Measurements from ENCODE around the gene EDDM13.
"Not testable (repeated sequence)": the region's sequence is repeated elsewhere in the genome, so short reads cannot be mapped to it uniquely, and the experiment has no call there.

Gene EDDM13, protein sequence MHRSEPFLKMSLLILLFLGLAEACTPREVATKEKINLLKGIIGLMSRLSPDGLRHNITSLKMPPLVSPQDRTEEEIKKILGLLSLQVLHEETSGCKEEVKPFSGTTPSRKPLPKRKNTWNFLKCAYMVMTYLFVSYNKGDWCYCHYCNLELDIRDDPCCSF

DNA sequence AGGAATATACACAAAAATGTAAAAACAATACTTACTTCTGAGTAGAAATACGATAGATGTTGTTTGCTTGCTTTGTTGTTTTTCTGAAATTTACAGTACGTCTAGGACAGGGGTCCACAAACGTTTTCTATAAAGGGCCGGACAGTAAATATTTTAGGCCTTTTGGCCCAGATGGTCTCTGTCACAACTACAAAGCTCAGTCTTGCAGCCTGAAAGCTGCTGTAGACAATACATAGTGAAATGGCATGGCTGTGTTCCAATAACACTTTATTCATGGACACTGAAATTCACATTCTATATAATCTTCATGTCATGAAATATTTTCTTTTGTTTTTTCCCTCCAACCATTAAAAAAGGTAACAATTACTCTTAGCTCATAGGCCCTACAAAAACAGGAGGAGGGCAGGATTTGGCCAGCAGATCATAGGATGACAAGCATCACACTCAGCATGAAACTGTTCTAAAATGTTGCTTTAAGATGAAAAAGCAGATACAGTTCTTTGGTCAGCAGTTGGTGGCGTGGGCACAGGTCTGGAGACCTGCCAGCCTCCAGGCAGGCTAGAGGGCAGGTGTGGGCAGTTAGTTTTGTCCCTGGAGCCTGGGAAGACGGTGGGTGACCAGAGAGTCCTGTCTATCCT lies at the start of gene EDDM13:
TSS of gene EDDM13 (plus strand) at position 588 of the 638 bp plus-strand sequence. CDS start 87 bp downstream, outside the sequence.
- no peak for DNase-seq

DNA sequence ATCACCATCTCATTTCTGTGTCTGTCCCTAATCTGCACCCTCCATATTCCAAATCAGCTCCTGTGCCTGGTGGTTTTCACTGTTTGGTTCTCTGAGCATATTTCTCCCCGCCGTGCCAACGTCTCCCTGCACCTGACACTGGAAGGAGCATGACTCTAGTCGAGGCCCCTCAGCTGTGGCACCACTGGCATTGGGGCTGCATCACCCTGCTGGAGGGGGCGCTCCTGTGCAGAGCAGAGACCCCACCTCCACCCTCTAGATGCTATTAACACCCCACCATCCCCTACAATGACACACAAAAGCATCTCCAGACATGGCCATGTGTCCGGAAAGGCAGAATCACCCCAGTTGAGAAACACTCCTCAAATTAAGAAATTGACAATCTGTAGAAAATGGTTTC lies 49.6 kb upstream of the EDDM13 start:
- DNase-seq: no peak

DNA sequence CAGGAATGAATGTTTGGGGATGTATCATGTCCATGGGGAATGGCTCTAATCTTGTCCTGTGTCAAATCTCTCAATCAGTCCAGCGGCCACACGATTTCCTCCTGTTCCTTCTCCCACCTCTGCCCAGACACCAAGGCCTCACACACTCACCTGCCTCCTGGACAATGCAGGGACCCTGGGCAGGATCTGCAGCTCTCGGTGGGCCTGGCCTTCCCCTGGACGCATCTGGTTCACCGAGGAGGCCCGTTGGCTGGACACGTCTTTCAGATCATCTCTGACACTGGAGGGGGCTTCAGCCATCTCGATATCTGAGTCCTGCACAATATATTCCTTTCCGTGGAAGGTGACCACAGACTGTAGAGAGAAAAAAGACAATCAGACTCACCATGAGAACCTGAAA lies 49.1 kb upstream of the EDDM13 start:
- DNase-seq: no peak

DNA sequence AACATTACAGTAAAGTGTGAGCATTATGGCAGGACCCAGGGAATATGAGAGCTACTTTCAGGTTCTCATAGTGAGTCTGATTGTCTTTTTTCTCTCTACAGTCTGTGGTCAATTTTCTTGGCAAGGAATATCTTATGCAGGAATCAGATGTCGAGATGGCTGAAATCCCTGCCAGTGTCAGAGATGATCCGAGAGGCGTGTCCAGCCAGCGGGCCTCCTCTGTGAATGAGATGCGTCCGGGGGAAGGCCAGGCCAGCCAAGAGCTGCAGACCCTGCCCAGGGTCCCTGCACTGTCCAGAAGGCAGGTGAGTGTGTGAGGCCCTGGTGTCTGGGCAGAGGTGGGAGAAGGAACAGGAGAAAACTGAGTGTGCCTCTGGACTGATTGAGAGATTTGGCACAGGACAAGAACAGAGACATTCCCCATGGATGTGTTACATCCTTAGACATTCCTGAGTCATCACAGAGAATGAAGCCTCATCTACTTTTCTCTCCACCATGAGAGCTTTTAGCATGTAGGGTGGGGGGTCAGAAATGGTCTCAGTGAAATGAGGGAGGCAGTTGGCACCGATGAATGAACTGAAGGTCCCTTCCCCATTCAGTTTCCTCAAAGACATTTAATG lies 27.3 kb upstream of the EDDM13 start:
- DNase-seq: no peak

DNA sequence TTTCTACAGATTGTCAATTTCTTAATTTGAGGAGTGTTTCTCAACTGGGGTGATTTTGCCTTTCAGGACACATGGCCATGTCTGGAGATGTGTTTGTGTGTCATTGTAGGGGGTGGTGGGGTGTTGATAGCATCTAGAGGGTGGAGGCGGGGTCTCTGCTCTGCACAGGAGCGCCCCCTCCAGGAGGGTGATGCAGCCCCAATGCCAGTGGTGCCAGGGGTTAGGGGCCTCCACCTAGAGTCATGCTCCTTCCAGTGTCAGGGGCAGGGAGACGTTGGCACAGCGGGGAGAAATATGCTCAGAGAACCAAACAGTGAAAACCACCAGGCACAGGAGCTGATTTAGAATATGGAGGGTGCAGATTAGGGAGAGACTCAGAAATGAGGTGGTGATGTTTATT lies 26.8 kb upstream of the EDDM13 start:
- DNase-seq: not testable (repeated sequence)

DNA sequence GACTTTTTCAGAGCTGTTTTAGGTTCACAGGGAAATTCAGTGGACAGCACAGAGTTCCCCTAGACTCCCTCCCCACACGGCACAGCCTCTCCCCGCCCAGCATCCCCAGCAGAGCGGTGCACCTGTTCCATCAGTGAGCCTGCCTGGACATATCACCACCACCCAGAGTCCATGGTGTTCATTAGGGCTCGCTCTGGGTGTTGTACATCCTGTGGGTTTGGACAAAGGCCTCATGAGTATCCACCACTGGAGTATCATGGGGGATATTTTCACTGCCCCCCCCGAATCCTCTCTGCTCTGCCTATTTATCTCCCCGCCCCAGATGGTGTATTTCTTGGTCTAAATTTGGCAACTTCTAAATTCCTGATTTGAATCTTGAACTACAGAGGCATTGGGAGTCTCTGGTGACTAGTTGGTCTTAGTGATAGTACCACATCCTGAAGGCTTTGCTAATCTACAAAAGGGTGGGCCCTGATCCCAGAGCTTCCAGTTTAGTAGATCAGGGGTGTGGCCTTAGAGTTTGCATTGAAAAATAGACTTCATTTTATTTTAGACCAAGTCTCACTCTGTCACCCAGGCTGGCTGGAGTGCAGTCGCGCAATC lies 23.7 kb upstream of the EDDM13 start:
- not testable (repeated sequence) for DNase-seq

DNA sequence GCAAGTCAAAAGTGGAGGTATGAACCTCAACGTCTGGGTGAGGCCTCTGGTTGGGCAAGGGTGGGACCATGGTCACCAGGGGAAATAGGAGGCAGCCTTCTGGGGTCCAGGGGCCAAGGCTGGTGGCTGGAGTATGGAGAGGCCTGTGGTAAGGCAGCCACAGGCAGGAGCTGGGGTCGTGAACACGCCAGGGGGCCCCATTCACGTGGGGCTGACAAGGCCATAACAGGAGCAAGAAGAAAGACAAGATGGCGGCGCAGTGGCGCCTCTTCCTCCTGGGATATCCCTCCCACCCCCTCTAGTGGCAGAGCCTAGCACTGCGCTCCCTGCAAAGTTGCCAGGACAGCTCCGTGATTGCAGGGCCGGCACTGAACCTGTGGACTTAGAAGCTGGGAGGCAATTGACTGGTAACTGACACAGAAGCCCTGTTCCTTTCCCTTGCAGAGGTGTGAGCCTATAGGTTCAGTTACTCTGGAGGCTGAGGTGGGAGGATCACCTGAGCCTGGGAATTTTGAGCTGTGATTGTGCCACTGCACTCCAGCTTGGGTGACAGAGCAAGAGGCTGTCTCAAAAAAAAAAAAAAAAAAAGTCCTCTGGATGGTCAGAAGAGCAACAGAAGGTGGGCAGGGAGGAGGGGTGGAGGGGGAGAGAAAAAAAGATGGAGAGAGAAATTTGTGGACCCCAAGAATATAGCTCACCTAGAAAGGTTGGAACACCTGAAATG lies 19.7 kb upstream of the EDDM13 start:
- peak; percentile 80 for DNase-seq

DNA sequence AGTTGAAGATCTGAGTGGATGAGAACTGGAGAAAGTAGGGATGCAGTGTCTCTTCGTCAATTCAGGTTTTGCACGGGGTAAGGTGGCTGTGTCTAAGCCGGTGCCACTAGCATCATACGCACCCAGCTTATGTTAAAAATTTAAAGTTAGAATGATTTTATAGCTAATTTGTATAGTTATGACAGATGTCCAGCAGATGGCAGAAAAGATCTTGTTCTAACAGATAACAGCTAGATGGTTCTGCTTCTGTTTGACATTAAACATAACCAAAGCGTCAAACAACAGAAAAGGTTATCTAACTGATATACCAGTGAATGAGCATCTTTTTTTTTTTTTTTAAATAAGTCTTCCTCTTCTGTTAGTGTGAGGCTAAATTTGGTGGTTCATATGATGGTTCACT lies 18.8 kb upstream of the EDDM13 start:
- DNase-seq: peak; percentile 41

DNA sequence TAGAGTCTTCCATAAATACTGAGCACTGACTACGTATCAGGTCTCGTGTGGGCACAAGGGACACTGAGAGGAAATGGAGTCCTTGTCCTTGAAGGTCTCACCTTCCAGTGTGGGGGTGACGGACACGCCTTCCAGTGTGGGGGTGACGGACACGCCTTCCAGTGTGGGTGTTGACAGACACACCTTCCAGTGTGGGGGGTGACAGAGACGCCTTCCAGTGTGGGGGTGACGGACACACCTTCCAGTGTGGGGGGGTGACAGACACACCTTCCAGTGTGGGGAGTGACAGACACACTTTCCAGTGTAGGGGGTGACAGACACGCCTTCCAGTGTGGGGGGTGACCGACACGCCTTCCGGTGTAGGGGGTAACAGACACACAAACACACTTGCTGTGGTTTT lies 14.3 kb upstream of the EDDM13 start:
- DNase-seq: no peak

DNA sequence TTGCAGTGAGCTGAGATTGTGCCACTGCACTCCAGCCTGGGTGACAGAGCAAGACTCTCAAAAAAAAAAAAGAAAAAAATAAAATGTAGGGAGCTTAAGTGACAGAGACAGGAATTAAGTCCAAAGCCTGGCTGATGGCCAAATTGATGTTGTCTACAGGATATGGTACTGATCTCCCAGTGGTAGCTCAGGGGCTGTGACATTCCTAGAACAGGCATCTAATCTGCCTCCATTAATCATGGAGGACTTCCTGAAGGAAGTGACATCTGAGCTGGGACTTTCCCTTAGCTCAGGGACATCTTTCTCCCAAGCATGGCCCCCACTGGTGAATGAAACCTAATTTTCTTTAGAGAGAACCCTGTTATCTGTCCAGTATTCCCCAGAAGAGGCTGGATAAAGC lies 11.4 kb upstream of the EDDM13 start:
- no peak for DNase-seq

DNA sequence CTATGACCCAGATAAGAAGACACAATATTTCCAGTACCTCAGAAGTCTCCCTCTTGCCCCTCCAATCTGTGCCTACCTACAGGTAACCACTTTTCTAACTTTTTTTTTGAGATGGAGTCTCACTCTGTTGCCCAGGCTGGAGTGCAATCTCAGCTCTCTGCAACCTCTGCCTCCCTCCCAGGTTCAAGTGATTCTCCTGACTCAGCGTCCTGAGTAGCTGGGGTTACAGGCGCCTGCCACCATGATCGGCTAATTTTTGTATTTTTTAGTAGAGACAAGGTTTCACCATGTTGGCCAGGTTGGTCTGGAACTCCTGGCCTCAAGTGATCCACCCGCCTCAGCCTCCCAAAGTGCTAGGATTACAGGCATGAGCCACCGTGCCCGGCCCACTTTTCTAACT lies 10.6 kb upstream of the EDDM13 start:
- DNase-seq: not testable (repeated sequence)

DNA sequence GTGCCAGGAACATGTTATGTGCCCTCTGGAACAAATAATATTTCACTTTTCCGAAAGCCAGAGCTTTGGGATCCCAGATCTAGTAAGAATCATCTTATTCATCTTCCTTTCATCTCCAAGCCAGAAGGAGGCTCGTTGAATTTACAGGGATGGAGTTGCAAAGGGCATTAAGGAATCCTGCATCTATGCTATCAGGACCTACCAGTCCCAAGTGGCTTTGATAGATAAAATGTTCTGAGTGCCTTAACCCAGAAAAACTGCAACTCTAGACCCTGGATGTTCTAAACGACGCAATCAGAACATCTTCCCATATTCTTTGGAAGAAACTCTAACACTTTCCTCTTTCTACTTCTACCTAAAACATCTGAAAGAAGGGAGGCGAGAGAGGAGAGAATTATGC lies 9.2 kb upstream of the EDDM13 start:
- DNase-seq: no peak

DNA sequence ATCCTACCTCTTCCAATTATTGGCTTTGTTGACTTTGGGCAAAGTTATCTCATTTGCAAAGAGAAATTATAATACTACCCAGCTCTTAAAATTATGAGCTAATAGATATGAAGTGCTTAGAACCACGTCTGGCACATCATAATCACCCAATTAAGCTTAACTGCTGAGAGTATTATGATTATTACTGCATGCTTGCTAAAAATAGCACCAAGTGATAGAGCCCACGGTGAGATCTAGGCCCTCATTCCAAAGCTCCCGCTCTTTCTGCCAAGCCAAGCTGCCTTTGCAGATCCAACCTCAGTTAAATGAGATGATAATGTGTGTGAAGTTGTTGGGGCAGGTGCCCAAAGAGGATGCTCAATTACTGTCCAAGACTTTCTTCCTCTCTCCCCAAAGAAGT lies 6.5 kb upstream of the EDDM13 start:
- no peak for DNase-seq

DNA sequence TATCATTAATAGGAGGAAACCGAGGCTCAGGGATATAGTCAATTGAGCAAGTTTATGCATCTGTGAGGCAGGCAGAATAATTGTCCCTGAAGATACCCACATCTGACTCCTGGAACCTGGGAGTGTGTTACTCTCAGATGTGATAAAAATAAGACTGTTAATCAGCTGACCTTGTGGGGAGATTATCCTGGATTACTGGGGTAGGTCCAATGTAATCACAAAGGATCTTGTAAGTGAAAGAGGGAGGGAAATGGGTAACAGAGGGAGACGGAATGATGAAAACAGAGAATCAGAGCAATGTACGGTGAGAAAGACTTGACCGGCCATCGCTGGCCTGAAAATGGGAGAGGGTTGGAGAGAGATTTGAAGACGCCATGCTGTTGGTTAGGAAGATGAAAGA lies 3.2 kb upstream of the EDDM13 start:
- no peak for DNase-seq

DNA sequence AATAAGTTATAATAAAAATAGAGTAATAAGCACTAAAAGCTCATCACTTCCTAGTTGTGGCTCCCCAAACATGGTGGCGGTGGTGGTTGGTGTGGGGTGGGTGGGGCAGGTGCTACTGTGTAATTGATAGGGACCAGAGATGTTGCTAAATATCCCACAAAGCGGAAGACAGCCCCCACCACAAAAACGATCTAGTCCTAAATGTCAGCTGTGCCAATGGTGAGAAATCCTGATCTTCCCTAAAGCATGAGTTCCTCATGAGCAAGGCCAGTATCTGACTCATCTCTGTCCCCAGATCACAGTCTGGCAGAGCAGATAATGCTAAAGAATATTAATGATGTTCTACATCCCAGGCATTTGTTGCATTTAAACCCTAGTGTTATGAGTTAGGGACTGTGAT lies 1.9 kb upstream of the EDDM13 start:
- DNase-seq: no peak

DNA sequence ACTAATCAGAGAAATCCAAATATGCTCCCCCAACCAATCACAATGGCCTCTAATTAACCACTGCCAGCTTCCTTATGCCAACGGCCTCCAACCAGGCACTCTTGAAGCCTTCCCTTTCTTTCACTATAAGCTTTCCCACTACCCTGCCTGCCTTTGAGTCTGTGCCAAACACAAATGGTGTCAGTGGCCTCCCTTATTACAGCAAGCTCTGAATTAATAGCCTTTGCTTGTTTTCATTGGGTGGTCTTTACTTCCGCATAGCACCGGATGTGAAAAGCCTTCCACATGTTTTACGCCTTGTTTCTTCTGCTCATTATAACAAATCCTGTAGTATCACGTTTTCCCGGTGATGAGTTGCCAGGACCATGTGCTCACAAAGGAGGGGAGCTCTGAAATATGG lies 1.4 kb upstream of the EDDM13 start:
- DNase-seq: no peak

DNA sequence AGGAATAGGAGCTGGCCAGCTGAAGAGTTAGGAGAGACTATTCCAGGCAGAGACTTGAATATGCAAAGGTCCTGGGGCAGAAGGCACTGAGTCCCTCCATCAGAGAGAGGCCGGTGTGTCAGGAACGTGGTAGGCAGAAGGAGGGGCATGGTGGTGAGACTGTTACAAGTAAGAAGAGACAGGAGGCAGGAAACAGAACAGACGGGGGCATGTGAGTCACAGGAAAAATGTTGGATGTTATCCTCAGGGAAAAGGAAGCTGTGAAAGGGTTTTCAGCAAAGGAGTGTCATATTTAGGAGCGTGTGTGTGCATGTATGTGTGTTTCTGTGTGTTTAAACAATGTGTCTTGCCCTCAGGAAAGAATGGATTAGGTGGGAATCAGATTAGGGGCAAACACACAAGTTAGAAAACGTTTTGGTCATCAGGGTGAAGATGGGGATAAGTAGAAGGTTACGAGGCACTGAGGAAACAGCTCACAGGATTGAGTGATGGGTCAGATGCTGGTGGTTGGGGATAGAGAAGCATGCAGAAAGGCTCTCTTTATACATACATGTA lies 1.1 kb downstream of the EDDM13 start:
- no peak for DNase-seq

DNA sequence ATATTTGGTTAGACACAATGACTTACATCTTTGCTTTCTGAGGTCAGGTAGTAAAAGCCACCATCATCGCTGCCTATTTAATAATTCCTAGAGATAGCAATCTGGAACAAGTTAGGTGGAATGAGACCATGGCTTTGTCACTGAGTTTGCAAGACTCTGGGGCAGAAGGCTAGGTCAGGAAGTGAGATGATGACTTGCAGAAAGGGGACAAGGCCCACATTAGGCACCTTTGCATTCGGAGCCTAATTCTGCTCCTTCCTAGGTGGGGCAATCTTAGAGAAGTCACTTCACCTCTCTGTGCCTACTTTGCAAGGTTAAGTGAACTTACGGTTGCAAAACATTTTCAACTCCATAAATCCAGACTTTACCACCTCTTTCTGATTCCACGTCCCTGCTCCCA lies 10.3 kb downstream of the EDDM13 start:
- DNase-seq: no peak

DNA sequence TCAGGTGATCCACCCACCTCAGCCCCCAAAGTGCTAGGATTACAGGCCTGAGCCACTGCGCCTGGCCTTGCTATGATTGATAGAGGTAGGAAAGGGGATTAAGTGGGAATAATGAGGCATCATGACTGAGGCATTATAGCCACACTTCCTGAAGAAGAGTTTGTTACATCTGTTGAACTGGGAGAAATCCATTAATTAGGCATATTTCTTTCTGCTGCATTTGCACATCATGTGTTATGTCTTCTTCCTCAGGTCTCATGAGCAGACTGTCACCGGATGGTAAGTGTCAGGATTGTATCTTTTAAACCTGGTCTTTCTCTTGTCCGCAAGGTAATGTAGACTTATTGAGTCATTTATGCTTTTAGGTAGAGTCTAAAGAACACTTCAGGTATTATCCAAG lies 12.2 kb downstream of the EDDM13 start:
- DNase-seq: no peak

DNA sequence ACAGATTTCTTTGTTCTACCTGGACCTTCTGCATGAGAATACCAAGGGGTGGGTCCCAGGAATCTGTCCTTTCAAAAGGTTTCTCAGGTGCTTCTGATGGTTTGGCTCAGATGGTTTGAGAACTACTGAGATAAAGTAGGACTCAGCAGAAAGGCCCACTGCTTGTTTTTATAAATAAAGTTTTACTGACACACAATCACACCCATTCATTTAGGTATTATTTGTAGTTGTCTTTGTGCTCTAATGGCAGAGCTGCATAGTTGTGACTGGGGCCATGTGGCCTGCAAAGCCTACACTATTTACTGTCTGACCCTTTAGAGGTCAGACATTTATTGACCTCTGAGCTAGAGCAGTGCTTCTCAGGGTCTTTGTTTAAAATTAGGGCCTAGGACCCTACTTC lies 17.6 kb downstream of the EDDM13 start:
- DNase-seq: no peak

DNA sequence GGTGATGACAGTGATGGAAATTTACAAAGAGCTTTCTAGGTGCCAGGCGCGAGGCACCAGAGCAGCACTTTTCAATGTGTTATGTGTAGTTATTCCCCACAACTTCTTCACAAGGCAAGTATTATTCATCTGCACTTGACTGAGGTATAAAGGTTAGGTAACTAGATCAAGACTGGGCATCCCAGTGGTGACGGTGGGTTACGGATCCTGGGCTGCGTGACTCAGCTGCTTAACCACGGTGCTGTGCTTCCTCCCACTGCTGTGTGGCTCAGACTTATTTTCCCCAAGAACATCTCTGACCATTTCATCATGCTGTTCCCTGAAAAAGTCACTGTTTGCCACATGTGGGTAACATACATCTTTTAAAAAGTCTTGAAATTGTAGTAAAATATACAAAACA lies 19.3 kb downstream of the EDDM13 start:
- peak; percentile 8 for DNase-seq

DNA sequence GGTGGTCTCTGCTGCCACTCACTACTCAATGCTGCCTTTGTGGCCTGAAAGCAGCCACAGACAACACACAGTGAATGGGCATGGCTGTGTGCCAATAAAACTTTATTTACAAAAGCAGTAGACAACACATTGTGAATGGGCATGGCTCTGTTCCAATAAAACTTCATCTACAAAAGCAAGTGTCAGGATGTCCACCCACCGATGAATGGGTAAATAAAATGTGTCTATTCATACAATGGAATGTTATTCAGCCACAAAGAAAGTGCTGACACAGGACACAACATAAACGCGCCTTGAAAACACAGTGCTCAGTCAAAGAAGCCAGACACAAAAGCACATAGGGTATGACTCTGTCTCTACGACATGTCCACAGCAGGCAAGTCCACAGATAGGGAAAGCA lies 22.0 kb downstream of the EDDM13 start:
- no peak for DNase-seq
